ENCODE data around the gene CARMIL1. TPM values are rescaled to one million over a fixed set of nuclear protein-coding genes. Genes with fewer than 3 reads are reported as not detected.

CARMIL1 gene
- polyA plus RNA-seq, 1 donor: 106 TPM

DNA sequence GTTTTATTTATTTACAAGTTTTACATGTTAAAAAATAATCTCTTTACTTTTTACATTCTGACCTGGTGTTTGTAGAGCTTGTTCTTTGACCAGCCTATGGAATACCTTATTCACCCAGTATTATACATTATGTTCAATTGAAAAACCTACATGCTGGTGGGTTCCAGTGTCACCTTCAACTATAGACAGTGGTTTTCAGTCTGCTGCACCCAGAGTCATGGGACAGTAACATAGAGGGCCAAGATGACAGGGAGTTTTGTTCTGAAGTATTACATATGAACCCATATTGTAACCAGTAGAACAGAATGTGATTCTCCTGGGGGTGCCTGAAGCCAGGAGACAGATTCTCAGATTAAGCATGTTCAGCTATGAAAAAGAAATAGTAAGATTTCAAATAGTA is 233.4 kb downstream of the CARMIL1 start:
- no peak for DNase-seq

DNA sequence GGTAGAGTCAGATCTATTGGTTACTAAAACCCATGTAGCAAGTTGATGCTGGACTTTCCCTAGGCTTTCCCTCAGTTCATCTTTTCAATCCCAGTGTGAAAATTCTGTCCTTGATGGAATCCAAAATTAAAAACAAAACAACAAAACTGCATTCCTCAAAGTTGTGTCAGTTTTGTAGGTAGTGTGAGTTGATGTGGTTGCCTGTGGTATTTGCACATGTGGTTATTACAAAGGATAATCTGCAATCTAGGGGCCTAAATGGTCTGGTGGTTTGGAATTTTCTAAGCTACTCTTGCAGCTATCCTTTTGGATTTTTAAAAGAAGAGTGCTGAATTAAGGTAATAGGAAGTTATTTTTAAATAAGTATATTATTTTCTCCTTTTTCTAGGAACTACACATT is 240.7 kb downstream of the CARMIL1 start:
- DNase-seq: no peak

DNA sequence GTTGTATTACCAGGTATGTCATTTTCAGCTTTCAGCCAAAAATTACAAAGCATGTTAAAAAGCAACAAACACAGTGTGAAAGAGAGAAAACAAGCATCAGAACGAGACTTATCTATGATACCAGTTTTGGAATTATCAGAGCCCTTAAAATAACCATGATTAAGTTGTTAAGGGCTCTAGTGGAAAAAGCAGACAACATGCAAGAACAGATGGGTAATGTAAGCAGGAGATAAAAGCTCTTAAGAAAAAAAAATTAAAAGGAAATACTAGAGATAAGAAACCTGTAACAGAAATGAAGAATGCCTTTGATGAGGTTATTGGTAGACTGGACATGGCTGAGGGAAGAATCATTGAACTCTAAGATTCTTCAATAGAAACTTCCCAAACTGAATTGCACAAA is 245.4 kb downstream of the CARMIL1 start:
- DNase-seq: no peak

DNA sequence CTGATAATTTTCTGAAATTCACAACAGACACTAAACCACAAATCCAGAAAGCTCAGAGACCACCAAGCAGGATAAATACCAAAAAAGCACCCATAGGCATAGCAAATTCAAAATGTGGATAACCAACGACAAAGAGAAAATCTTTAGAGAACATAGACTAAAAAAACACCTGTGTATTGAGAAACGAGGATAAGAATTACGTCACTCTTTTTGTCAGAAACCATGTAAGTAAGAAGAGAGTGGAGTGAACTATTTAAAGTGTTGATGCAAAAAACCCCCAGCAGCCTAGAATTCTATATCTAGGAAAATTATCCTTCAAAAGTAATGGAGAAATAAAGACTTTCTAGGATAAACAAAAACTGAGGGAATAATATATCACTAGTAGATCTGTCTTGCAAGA is 245.9 kb downstream of the CARMIL1 start:
- DNase-seq: no peak

DNA sequence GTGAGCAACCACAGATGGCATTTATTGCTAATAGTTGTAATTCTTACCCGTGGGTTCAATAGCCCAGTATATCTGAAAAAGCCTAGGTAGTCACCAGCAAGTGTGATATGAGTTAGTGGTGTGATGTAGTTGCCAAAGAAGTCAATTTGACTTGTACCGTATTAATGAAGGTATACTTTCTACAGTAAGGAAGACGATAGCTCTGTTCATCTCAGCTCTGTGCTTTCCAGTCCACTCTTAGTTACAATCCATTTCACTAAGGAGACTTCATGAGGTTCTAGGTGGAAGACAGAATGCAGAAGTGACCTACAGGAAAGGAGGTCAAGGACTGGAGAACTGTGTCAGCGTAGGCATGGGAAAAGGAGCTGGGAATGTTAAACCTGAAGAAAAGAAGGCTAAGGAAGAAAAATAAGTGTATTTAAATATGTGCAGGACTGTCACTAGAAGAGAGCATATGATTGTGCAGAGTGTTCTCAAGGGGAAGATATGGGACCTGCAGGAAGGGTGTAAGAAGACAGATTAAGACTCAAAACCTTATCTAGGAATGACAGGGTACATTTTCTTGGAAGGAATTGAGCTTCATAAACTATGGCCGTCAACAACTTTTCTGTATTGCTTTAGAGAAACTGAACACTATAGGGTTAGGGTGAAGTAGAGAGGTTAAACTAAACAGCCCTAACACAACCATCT is 255.9 kb downstream of the CARMIL1 start:
- DNase-seq: no peak

DNA sequence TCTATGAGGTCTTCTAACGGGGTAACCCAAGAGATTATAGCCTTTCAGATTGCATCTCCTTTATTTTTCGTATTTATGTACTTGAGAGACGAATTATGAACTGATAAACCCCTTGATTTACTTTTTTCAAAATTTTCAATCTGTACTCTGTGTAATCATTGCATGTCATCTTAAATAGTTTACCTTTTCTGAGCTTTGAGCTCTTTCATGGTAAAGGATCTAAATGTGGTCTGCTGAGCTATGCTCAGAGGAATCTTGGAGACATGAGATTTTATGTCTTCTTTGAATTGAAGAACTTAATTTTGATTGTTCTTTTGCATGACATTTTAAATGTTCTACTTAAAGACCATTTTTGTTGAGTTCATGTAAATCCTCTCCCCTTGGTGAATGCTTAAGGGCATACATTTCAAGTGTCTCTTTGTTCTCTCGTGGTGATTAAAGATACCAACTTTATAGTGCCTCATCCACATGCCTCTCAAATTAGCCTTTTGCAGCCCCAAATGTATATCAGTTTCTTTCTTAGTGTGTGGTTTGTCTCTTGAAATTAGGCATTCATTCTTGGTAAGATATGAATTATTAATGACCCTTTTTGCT is 256.6 kb downstream of the CARMIL1 start:
- DNase-seq: no peak

DNA sequence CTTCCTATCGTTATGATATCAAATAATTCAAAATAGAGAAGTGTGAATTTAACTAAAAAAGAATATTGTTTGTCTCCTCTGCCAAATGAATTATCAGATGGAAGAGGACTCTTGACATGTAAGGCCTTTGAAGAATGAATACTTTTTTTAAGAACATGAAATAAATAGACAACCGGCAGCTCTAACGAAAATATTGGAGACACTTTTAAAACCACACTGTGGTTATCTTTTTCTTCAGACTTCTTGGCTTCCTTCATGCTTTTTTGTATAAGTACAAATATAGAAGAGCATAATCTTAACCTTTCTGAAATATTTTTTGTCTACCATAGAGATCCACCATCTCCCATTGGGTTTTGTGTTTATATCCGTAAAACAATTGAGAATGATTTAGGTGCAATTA is 257.6 kb downstream of the CARMIL1 start:
- DNase-seq: no peak

DNA sequence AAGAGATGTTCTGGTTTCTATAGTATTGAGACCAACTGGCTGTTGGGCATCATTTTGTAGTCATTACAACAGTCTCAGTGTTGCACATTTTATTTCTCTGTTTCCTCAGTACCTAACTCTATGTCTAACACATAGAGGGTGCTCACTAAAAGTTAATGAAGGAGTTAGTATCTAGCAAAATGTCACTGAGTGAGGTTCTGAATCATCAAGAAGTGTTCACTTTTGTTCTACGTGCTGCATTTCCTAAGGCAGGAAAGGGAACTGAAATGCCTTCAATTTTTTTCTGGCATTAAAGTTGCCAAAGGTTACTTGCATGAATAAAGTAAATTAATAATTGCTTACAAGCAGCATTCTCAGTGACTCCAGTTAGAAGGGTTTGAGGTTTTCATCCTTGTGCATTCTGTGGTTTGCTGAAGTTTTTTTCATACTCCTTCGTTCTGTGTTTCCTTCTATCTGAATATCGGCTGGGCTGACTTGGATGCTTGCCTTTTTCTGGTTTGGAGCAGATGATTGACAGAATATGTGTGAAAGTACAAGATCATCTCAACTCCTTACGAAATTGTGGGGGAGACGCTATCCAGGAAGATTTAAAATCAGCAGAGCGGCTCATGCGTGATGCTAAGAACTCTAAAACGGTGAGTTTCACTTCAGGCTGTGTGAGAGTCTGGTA is 258.3 kb downstream of the CARMIL1 start:
- DNase-seq: no peak

DNA sequence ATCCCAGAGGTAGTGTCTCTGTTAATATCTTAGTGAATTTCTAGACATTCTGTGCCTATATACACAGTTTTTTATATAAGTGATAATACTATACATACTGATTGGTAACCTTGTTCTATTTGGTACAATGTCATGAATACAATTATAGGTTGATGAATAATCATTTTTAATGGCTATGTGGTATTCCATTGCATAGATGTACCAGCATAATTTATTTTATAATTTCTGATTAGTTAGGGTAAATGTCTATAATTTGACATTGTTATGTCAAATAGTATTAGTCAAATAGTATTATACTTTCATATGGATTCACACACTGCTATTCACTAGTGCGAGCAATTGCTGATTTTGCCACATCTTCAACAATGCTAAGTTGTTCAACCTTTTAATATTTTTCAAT is 262.1 kb downstream of the CARMIL1 start:
- DNase-seq: no peak

DNA sequence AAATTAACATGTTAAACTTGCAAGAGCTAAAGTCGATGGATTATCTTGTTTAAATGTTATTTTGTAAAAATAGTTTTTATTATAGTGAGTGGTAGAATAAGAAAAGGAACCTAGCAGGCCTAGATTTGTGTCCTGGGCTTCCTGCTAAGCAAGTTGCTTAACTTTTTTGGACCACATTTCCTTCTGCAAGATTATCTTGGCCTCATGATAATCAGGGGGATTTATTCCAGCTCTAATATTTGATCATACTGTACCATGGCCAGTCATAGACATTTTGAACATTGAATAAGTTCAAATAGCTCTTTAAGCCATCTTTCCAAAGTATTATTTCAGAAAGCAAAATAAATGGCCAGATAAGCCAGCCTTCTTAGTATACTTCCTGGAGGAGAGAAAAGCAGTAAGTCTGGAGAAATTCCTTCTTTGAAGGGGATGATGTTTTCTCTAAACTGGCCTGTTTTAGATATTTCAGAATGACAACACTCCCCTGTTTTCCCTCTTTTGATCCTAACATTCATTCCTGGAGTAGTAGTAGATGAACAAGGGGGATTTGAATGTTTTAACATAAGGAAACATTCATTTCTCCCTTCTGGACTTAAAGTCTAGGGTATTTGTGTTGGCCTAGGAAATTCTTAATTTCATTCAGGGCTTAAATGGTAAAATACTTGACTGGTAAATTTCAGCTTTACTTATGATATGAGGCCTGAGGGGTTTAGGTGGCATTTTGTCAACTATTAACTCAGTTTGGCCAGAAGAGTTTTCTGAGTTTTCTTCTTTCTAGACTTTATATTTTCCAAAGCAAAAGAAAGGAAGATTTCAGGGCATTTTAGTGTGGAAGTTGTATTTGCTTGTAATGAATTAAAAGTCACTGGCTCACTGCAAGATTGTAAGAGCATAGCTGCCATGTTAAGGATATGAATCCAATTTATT is 264.1 kb downstream of the CARMIL1 start:
- no peak for DNase-seq

DNA sequence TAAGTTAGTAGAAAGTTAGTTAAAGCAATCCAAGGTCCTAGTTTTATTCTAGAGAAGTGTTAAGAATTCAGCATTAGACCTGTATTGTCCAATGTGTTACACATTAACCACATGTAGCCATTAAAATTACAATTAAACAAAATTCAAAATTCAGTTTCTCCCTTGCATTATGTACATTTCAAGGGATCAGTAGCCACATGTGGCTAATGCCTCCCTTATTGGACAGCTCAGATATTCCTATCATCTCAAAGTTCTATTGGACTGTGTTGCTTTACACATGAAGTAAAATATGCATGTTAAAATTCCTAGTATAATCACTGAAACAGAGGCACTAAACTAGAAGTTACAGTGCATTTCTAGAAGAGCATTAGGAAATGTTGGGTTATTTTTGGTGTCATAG is 265.7 kb downstream of the CARMIL1 start:
- no peak for DNase-seq

DNA sequence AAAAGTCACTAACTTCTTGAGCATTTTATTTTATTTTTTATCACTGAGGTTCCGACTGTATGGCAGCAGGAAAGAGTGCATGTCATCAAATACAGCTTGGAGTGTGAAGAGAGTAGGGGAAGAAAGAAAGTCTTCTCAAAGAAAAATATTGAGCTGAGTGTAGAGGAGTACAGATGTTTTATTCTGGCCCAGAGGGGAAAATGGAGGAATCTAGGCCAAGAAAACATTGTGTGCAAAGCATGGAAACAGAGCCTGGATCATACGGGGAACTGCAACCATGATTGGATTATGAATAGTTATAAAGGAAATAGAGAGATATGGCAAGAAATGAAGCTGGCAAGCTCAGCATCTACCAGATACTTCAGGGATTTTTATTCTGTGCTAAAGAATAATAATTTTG is 268.6 kb downstream of the CARMIL1 start:
- no peak for DNase-seq

DNA sequence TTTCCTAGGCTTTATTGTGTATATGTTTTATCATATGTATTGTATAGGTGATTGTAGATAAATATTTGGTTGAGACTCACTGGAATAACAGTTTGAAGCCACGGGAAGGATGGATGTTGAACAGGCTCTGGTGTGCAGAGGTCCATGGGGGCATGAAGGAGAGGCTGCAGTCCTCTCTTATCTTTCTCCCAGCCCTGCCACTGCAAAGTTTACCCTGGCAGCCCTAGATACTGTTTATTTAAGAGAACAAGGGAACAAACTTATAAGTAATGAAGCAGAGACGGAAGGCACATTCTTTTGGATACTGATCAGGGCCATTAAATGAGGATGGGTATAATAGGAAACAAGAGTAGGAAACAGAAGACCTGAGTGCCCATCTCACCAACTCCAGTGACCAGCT is 269.3 kb downstream of the CARMIL1 start:
- no peak for DNase-seq

DNA sequence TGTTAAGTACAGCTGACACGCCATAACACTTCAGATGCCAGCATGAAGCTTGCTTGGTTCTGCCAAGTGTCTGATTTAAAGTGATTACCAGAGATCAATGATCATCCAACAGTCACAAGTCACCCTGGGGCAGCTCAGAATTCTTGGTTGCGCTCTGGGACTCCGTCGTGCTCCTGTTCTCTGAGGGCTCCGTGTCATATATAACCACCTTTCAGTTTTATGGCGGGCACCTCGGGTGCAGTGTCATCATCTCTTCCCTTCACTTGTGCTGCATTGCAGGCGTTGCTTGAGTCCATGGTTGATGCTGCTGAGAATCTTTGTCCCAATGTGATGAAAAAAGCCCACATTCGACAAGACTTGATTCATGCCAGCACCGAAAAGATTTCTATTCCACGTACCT is 271.5 kb downstream of the CARMIL1 start:
- DNase-seq: no peak

DNA sequence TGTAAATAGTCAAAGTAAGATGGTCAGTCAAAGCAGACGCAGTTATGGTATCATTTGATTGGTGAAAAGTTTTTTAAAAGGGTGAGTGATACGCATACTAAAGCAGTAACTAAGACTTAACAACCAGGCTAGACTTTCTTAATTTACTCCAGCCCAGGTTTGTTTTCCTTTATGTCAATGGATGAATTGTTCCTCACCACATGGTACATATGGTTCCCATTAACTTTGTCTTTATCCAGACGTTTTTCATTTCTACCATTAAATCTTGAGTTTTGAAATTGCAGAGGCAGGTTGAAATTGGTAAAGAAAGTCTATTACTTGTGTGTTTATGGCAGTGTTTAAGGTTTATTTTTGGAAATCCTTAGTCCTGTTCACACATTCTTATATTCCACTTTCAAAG is 274.3 kb downstream of the CARMIL1 start:
- DNase-seq: no peak

DNA sequence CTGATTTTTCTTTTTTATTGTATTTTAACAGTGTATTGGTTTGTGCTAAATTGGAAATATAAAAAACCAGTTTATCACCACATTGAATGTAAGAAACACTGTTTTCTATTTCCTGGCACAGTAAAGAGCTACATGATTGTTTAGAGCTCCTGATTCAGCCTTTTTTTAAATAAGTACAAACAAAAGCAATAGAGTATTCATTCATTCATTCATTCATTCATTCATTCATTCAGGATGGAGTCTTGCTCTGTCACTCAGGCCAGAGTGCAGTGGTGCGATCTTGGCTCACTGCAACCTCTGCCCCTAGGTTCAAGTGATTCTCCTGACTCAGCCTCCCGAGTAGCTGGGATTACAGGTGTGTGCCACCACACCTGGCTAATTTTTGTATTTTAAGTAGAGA is 276.0 kb downstream of the CARMIL1 start:
- no peak for DNase-seq

DNA sequence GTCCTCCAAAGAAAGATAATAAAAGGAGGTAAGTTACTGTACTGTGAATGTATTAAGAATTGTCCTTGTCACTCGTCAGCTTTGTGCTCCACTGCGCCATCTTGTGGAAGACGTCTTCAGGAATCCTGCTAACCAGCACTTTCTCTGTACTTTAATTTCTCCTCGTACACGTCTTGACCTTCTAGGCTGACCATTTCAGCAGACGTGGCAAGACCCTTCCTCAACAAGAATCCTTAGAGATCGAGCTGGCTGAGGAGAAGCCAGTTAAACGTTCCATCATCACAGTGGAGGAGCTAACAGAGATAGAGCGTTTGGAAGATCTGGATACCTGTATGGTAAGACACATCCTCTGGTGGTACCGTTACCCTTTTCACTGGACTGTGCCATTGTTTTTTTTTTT is 277.3 kb downstream of the CARMIL1 start:
- peak; percentile 80 for DNase-seq

DNA sequence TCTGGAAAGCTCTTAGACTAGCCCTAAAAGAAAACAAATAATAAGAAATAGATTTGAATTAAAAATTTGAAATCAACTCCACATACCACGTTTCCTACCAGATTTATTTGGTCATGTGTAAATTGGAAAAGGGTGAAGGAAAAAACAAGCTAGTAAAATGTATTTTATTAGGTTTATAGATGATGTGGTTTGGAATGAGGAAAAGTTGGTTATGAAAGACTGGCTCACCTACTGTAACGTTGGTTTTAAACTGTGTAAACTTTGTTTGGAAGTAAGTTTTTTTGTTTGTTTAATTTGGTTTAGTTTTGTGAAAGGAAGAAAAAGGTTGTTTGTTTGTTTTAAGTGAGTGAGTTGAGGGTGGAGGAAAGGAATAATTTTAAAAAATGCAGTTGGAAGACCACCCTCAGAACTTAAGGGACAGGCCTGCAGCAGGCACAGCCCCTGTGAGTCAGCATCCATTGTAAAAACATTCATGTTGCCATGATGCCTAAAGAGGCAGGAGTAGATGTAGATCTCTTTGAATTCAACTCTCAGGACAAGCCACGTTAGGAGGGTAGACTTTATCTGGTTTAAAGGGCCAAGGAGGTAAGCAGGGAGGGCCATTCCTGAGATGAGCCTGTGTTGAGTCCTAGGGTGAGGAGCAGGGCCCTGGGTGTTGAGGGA is 279.1 kb downstream of the CARMIL1 start:
- DNase-seq: no peak

DNA sequence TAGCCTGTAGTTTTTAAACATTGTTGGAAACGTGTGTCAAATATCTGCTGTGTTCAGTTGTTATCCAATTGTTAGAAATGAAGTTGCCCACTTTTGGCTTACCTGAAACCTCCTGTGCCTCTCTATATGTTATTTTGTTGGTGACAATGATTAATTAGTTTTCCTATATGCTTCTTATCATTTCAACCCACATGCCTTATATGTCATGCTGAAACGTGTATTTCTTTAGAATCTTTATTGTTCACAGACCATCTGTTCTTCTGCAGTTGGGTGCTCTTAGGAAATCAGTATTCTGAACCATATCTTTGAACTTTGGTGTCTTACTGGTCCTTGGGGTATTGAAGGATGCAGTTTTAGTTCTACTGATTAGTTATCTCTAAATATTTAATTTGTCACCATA is 281.7 kb downstream of the CARMIL1 start:
- no peak for DNase-seq

DNA sequence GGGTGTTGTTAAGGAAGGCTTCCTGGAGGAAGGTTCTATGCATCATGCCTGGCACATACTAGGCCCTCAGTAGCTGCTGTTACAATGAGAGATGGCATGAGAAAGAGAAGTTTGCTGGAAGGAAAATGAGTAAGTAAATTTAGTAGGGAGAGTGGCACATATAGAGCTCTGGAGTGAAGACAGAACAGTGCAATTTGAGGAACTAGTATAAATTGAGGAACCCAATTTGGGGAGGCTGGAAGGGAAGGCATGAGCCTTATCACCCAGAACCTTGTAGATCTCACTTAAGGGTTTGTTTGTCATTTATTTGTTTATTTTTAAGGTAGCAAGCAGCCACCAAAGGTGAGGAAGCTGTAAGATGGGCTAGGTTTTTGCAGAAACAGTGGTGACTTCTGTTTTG is 285.8 kb downstream of the CARMIL1 start:
- no peak for DNase-seq

DNA sequence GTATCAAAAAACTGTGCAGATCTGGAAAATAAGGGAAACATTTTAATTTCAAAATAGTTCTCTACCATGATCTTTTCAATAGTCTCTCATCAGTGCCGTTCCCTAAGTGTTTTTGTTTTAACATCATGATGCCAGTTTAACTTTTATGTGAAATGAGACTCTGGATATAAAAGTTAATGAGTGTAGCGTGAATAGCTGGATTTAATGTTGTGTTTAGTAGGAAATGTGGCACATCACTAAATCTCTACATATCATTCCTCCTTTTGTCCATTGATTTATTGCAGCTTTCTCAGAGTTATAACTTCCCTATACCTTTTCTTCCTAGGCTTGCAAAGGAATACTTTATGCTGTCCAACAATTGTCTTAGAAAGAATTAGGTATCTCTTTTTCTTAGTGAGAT is 291.4 kb downstream of the CARMIL1 start:
- DNase-seq: peak; percentile 17

DNA sequence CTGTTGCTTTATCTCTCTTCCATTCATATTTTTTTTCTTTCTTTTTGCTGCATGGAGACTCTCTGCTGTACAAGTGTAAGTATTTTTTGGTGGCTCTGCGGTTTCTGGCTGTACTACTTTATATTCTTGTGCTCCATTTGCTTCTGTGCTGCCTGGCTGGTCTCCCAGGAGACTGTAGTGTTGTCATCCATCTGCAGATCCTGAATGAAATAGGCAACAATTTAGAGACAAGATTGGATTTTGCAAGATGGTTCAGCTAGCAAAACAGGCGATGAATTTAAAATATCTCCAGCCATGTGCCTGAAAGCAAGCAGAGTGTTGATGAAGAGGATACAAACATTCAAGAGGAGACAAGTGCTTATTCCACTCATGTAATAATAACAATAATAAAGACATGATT is 297.7 kb downstream of the CARMIL1 start:
- no peak for DNase-seq

All from left kidney (tissue), 2 donors.